Left ventricle myocardium inferior (tissue), 1 donor: ENCODE data around the gene TMEM183A. TPM values are rescaled to one million over a fixed set of nuclear protein-coding genes. Genes with fewer than 3 reads are reported as not detected.

Experiments
- DNase-seq: peaks from one replicate; pipeline ENCODE4 v3.0.0-alpha.2; 2020
- H3K27ac ChIP-seq: fragments of 200-600 bp; replicated peaks from 2 replicates; pipeline ENCODE4 v1.8.0; 2021
- H3K27me3 ChIP-seq: fragments of 200-600 bp; 2 replicates; pipeline ENCODE4 v1.8.0; 2021; ENCODE audit warnings: low read depth
- H3K36me3 ChIP-seq: fragments of 200-600 bp; 2 replicates; pipeline ENCODE4 v1.8.0; 2021
- H3K4me1 ChIP-seq: fragments of 200-600 bp; 2 replicates; pipeline ENCODE4 v1.8.0; 2021
- H3K4me3 ChIP-seq: fragments of 200-600 bp; 2 replicates; pipeline ENCODE4 v1.8.0; 2021; ENCODE audit warnings: mild to moderate bottlenecking, moderate library complexity
- H3K9me3 ChIP-seq: fragments of 200-600 bp; replicated peaks from 2 replicates; pipeline ENCODE4 v1.8.0; 2021
- CTCF ChIP-seq: fragments of 200-600 bp; IDR thresholded peaks from 2 replicates; pipeline ENCODE4 v1.8.0; 2021; ENCODE audit warnings: antibody characterized with exemption, mild to moderate bottlenecking, borderline replicate concordance
- intact Hi-C: fragments of 100-400 bp; cut with micrococcal nuclease; formaldehyde crosslinking; loops from one replicate; pipeline ENCODE4 v1.11.0; 2022
- long read RNA-seq: library from polyadenylated mRNA; unstranded; transcript quantifications from one replicate; pipeline ENCODE4 v2.0.0, GENCODE V29; 2021
- total RNA-seq: library from RNA; stranded (reverse); fragmentation: NEBNext Ultra II Directional; extraction: Animal tissue kit (Norgen Biotek cat#: 25700); gene quantifications from one replicate; pipeline ENCODE4 v1.2.1, GENCODE V29; 2021
- donor health status: DM: no; HTN: yes; CAD: no; lungs with severe emphysema.

Gene TMEM183A
- 21.8 TPM for total RNA-seq
- long read RNA-seq, transcript TMEM183A-201 (8 exons, 3,019 nt), result major isoform, 33 of 54 reads
- long read RNA-seq, partial matches to known transcripts, result 5 of 54 reads
- long read RNA-seq, other reads (novel, unspliced or antisense), result 16 of 54 reads

DNA sequence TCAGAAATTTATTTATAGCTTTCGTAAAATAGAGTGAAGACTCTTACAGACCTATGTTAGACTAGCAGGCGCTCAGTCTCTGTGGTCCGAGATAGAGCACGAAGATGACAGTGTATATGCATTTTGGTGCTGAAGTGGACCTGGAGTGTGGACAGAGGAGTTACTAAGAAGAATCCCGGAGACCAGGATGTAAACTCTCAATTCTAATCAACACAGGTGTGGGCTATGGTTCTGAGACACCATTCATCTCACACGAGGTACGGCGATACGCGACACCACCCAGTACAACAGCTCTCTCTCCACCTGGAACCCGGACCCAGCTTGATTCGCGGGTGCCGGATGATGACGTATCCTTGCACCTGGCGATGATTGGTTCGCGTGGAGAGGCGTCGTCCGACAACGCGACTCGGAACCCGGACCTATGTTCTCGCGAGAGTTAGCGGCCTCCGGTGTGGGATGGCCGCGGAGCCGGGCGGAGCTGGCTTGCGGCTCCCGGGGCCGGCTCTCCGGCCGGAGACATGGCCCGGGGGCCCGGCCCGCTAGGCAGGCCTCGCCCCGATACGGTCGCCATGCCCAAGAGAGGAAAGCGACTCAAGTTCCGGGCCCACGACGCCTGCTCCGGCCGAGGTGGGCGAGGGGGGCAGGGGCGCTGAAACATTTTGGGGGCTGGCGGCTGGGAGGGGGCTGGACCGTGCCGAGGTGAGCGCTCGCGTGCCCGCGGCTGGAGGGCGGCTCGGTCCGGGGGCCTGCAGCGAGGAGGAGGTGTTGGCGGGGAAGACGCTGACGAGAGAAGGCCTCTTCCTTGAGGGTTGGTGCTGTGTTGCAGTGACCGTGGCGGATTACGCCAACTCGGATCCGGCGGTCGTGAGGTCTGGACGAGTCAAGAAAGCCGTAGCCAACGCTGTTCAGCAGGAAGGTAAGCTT, at the start of gene TMEM183A:
Gene TMEM183A, plus strand, starts transcription at position 427 of the 924 bp plus-strand sequence. Its CDS starts 92 bp downstream, at position 519.
- TF ChIP-seq CTCF, result no peak
- Histone ChIP-seq H3K9me3 (no peaks in the 10 kb centered on the region), H3K36me3 (peaks cover 34% of the 10 kb centered on the region), H3K4me1 (peaks cover 48% of the 10 kb centered on the region), H3K4me3 (peak within 1 kb of the TSS; percentile 95), H3K27ac (peak within 1 kb of the TSS; percentile 92), H3K27me3 (no peaks in the 10 kb centered on the region)
- DNase-seq, result peak; percentile 95
- intact Hi-C loops, result loop anchor here (10.0 kb wide), 1 partner anchor 252 kb away; no protein-coding TSS in a partner anchor

- peak within 1 kb of the TSS; percentile 98 for H3K4me3 ChIP-seq
- H3K9me3 ChIP-seq, result no peaks in the 10 kb centered on the region
- peak within 1 kb of the TSS; percentile 92 for H3K27ac ChIP-seq
- H3K27me3 ChIP-seq, result no peaks in the 10 kb centered on the region
- peaks cover 18% of the 10 kb centered on the region for H3K36me3 ChIP-seq
- intact Hi-C loops, result no loop called here
- peaks cover 78% of the 10 kb centered on the region for H3K4me1 ChIP-seq
- TF ChIP-seq CTCF, result peak; percentile 38
- DNase-seq, result peak; percentile 92
These were observed 49.2 kb upstream of the TMEM183A start, which contains the start of gene ADIPOR1 for GRCh38 chr1:202957733-202958543. ADIPOR1 (minus strand) TSS chr1:202958312; CDS start chr1:202951070, 7,242 bp downstream.

GRCh38 chr1:202958544-202959275, 48.5 kb upstream of the TMEM183A start:
- no peak for DNase-seq
- peak overlapping the region; percentile 92 for H3K27ac ChIP-seq
- peaks cover 78% of the 10 kb centered on the region for H3K4me1 ChIP-seq
- peak overlapping the region; percentile 98 for H3K4me3 ChIP-seq
- H3K9me3 ChIP-seq, result no peaks in the 10 kb centered on the region
- TF ChIP-seq CTCF, result no peak
- intact Hi-C loops, result no loop called here
- no peaks in the 10 kb centered on the region for H3K27me3 ChIP-seq
- peaks cover 26% of the 10 kb centered on the region for H3K36me3 ChIP-seq

DNA sequence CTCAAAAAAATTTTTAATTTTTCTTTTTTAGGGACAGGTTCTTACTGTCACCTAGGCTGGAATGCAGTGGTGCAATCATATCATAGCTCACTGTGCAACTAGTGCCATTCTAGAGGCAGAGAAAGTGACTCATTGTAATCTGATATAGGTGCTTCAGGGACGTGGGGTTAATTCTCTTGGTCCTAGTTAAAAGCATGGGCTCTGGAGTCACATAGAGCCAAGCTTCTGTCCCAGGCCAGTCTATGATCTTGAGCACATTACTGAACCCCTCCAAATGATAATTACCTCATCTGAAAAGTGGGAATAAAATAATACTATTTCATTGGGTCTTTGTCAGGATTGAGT, 47.9 kb upstream of the TMEM183A start:
- peaks cover 31% of the 10 kb centered on the region for H3K36me3 ChIP-seq
- no peak for TF ChIP-seq CTCF
- peaks cover 78% of the 10 kb centered on the region for H3K4me1 ChIP-seq
- H3K27me3 ChIP-seq, result no peaks in the 10 kb centered on the region
- H3K27ac ChIP-seq, result peak overlapping the region; percentile 92
- no peaks in the 10 kb centered on the region for H3K9me3 ChIP-seq
- no peak overlapping the region for H3K4me3 ChIP-seq
- no peak for DNase-seq
- intact Hi-C loops, result no loop called here
